GM21825 (cell line): Measurements from ENCODE around the gene ZFC3H1.
"Not testable (repeated sequence)": the region's sequence is repeated elsewhere in the genome, so short reads cannot be mapped to it uniquely, and the experiment has no call there.

ENCODE experiments used
- ATAC-seq: cut with Tn5 transposase; IDR thresholded peaks from one replicate; pipeline ENCODE4 v1.9.1; 2021; ENCODE audit warnings: mild to moderate bottlenecking, moderate library complexity; ENCODE audit not compliant: unreplicated experiment

The ZFC3H1 gene

DNA sequence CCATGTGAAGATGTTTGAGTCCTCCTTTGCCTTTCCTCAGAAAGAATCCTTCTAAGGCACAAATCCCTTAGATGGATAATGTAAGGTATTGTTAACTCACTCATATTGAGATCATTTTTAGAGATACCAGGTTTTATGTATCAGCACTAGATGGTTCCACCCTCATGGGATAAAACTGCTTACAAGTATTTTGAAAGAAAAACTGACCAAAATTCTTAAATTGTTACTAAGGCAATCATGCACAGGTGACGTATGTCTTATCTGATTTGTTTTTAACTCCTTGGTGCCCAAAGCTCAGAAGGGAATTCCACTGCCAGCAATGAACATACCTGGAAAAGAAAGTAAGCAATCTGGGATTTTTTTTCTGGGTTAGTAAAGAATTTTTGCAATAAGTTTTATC is 78.4 kb downstream of the ZFC3H1 start:
- ATAC-seq, result no peak

DNA sequence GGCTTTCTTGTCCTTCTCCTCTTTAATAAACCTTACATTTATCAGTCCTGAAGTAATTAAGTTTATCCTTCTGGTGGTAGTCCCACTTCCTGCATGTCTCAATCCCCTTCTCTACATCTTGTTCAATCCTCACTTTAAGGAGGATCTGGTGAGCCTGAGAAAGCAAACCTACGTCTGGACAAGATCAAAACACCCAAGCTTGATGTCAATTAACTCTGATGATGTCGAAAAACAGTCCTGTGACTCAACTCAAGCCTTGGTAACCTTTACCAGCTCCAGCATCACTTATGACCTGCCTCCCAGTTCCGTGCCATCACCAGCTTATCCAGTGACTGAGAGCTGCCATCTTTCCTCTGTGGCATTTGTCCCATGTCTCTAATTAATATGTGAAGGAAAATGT is 79.3 kb downstream of the ZFC3H1 start:
- no peak for ATAC-seq

GRCh38 chr12:71582925-71583324 is 80.7 kb downstream of the ZFC3H1 start:
- no peak for ATAC-seq

DNA sequence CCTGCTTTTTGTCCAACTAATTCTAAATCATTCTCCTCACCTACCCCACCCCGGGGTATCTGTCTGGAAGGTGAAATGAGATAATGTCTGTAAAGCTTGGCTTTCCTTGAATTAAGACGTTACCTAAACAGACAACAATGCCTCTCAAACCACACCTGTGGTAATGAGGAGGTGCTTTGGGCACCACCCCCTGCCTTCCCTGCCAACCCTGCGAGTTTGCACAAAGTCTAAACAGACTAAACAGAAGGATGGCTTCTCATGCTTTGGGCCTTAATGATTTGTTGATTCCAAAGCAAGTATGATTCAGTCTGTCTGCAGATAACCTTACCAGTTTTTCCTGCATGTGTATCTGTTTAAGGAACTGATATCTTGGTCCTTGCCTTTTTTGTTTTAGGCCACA is 82.4 kb downstream of the ZFC3H1 start:
- no peak for ATAC-seq

- no peak for ATAC-seq
Measured at GRCh38 chr12:71578694-71579258, 84.9 kb downstream of the ZFC3H1 start.

DNA sequence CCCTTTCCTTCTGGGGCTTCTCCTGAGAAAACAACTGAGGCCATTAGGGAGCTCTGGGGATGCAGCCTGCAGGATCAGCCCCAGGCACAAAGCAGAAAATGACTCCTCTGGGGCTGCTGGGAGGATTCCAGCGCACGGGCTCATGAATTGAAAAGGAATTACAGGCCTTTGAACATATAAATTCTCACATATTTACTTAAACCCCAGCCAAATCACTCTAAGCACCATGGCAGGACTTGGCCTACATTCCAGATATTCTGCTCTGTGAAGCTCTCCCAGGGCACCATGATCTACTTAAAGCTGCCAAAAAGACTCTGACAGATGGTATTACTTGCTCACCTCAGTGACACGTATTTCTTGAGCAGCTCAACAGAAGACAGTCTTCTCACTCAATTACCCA is 87.2 kb downstream of the ZFC3H1 start:
- ATAC-seq, result no peak

DNA sequence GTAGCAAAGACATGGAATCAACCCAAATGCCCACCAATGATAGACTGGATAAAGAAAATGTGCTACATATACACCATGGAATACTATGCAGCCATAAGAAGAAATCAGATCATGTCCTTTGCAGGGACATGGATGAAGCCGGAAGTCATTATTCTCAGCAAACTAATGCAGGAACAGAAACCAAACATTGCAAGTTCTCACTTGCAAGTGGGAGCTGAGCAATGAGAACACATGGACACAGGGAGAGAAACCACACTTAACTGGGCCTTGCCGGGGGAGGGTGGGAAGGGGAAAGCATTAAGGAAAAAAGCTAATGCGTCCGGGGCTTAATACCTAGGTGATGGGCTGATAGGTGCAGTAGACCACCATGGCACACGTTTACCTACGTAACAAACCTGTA is 93.8 kb downstream of the ZFC3H1 start:
- not testable (repeated sequence) for ATAC-seq

DNA sequence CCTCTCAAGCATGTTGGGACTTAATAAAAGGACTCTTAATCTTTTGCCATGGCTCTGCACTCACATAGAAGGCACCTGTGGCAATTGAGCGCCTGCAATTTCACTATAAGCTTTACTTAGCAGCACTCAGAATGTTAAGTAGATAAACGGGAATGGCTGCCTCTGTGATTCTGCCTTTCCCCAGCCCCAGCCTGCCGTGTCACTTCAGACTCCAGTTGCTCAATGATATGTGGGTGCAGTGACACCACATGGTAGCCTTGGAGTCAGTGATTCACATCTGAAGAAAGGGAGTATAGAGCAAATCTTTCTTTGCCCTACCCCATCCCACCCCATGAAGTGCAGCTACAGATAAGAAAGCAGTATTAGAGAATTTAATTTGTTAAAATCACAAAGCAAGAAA is 96.1 kb downstream of the ZFC3H1 start:
- no peak for ATAC-seq

GRCh38 chr12:71566655-71567054 is 97.0 kb downstream of the ZFC3H1 start:
- ATAC-seq, result no peak

GRCh38 chr12:71565535-71565934 is 98.1 kb downstream of the ZFC3H1 start:
- ATAC-seq, result no peak

- ATAC-seq, result no peak
Measured at GRCh38 chr12:71562676-71563595, 100.7 kb downstream of the ZFC3H1 start.
